Skeletal muscle satellite cell (primary cell): ENCODE data around the gene RAB40C.

Source experiments
- H3K27me3 ChIP-seq: 2 replicates; pipeline ENCODE4 v1.7.0; 2013; ENCODE audit warnings: low read length; ENCODE audit not compliant: control insufficient read depth, insufficient read depth
- H3K36me3 ChIP-seq: 2 replicates; pipeline ENCODE4 v1.7.0; 2013; ENCODE audit warnings: mild to moderate bottlenecking, control low read depth, low read length; ENCODE audit not compliant: insufficient read depth
- H3K4me1 ChIP-seq: 2 replicates; pipeline ENCODE4 v1.7.0; 2013; ENCODE audit warnings: low read length; ENCODE audit not compliant: control insufficient read depth, insufficient read depth
- H3K4me2 ChIP-seq: 2 replicates; pipeline ENCODE4 v1.7.0; 2013; ENCODE audit warnings: mild to moderate bottlenecking, low read length
- H3K4me3 ChIP-seq: 2 replicates; pipeline ENCODE4 v1.7.0; 2013; ENCODE audit warnings: low read length
- H3K9ac ChIP-seq: 2 replicates; pipeline ENCODE4 v1.7.0; 2013; ENCODE audit warnings: mild to moderate bottlenecking, low read depth, low read length, moderate library complexity
- H3K9me3 ChIP-seq: replicated peaks from 2 replicates; pipeline ENCODE4 v1.7.0; 2013; ENCODE audit warnings: mild to moderate bottlenecking, control low read depth, low read length

The RAB40C gene

DNA sequence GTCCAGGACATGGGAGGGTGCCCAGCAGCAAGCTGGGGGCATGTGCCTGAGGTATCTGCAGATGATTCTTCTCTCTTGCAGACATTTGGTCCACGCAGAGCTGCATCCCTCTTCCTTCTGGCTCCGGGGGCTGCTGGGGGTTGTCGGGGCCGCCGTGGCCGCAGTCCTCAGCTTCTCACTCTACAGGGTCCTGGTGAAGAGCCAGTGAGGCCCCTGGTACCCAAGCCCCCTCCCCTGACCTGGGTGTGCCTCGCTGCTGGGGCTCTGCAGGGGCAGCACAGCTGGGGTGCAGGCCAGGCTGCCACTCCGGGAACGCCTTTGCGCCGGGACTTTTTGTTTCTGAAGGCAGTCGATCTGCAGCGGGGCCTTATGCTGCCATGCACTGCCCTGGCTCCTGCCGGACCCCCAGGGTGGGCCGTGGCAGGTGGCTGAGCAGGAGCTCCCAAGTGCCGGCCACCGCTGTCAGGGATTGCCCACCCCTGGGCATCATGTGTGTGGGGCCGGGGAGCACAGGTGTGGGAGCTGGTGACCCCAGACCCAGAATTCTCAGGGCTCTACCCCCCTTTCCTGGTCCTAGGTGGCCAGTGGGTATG is 83.6 kb downstream of the RAB40C start:
- H3K4me1 ChIP-seq, result peaks cover 12% of the 10 kb centered on the region
- H3K36me3 ChIP-seq, result peaks cover 41% of the 10 kb centered on the region

DNA sequence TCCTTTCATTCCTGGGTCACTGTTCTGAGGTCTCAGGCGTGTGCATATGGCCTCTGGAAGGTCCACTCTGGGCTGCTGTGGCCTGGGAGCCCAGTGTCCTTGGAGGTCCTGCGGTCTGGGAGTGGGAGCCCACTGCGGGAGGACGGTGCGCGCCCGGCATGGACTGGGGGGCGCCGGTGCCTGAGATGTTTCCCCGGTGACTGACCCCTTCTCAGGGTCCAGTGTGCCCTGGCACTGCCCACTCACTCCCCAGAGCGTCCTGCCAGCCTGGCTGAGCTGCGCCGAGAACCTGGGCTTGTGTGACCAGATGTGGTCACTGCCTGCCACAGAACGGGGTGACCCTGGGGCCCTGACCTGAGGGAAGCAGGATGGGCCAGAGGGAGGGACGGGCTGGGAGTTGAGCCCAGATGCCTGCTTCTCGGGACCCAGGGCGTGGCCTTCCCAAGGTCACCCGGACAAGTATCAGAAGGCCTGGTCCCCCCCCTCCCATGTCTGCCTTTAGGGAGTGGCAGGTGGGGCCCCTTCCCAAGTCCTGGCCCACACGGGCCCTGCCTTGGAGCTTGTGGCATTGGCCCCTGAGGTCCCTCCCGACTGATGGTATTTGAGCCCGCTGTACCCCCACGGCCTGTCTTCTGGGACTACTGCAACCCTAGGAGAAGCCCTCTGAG is 84.5 kb downstream of the RAB40C start:
- Histone ChIP-seq H3K4me3 (no peak overlapping the region), H3K9me3 (no peaks in the 10 kb centered on the region), H3K27me3 (no peaks in the 10 kb centered on the region), H3K4me2 (no peak overlapping the region), H3K9ac (no peak overlapping the region), H3K36me3 (peaks cover 39% of the 10 kb centered on the region), H3K4me1 (peaks cover 6% of the 10 kb centered on the region)

More for the DNA sequence above, 83.6 kb downstream of the RAB40C start:
- Histone ChIP-seq H3K4me3 (no peak overlapping the region), H3K9ac (no peak overlapping the region), H3K4me2 (no peak overlapping the region), H3K27me3 (no peaks in the 10 kb centered on the region), H3K9me3 (no peaks in the 10 kb centered on the region)

GRCh38 chr16:674968-675883 is 85.4 kb downstream of the RAB40C start, which contains the start of gene RHBDL1:
Gene RHBDL1 (plus strand): TSS chr16:675671. CDS start chr16:675791, 120 bp downstream.
- Histone ChIP-seq H3K36me3 (peaks cover 30% of the 10 kb centered on the region), H3K4me1 (peaks cover 7% of the 10 kb centered on the region), H3K9ac (no peak within 1 kb of the TSS), H3K4me2 (peak within 1 kb of the TSS; percentile 76), H3K9me3 (no peaks in the 10 kb centered on the region), H3K4me3 (peak within 1 kb of the TSS; percentile 59), H3K27me3 (no peaks in the 10 kb centered on the region)

DNA sequence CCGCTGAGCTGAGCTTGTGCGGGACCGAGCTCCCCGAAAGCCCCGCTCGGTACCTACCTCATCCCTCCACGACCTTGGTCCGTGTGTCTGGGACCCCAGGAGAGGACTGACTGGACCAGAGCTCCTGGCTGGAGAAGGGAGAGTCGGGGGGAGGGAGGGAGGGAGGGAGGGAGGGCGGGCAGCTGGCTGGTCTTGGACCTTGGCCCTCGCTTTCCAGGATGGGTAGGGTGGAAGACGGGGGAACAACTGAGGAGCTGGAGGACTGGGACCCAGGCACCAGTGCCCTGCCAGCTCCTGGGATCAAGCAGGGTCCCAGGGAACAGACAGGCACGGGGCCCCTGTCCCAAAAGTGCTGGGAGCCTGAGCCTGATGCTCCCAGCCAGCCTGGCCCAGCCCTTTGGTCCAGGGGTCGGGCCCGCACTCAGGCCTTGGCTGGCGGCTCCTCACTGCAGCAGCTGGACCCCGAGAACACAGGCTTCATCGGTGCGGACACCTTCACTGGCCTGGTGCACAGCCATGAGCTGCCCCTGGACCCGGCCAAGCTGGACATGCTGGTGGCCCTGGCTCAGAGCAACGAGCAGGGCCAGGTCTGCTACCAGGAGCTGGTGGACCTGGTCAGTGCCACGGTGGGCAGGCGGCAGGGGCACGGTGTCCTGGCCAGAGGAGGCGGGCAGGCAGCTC is 86.2 kb downstream of the RAB40C start:
- Histone ChIP-seq H3K36me3 (peaks cover 24% of the 10 kb centered on the region), H3K4me2 (peak overlapping the region; percentile 76), H3K27me3 (no peaks in the 10 kb centered on the region), H3K9me3 (no peaks in the 10 kb centered on the region), H3K4me3 (peak overlapping the region; percentile 45), H3K4me1 (peaks cover 8% of the 10 kb centered on the region), H3K9ac (no peak overlapping the region)

DNA sequence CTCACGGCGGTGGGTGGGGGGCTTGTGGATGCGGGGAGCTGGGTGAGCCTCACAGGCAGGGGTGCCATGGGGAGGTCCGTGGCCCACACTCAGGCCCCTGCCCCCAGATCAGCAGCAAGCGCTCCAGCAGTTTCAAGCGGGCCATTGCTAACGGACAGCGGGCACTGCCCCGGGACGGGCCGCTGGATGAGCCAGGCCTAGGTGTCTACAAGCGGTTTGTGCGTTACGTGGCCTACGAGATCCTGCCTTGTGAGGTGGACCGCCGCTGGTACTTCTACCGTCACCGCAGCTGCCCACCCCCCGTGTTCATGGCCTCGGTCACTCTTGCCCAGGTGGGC is 86.7 kb downstream of the RAB40C start:
- H3K4me2 ChIP-seq, result no peak overlapping the region
- peaks cover 13% of the 10 kb centered on the region for H3K4me1 ChIP-seq
- H3K27me3 ChIP-seq, result no peaks in the 10 kb centered on the region
- H3K36me3 ChIP-seq, result peaks cover 24% of the 10 kb centered on the region
- H3K9me3 ChIP-seq, result no peaks in the 10 kb centered on the region
- no peak overlapping the region for H3K4me3 ChIP-seq
- H3K9ac ChIP-seq, result no peak overlapping the region

DNA sequence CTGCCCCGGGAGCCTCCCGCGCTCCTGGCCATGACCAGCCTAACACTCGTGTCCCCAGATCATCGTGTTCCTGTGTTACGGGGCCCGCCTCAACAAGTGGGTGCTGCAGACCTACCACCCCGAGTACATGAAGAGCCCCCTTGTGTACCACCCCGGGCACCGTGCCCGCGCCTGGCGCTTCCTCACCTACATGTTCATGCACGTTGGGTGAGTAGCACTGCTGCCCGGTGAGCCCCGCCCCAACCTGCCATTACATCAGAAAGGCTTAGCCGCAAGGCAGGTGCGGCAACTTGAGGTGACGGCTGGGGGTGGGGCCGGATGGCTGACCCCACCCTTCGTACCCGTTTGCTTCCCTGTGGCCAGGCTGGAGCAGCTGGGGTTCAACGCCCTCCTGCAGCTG is 87.0 kb downstream of the RAB40C start:
- no peak overlapping the region for H3K4me3 ChIP-seq
- H3K4me2 ChIP-seq, result no peak overlapping the region
- no peaks in the 10 kb centered on the region for H3K9me3 ChIP-seq
- peaks cover 16% of the 10 kb centered on the region for H3K4me1 ChIP-seq
- no peak overlapping the region for H3K9ac ChIP-seq
- no peaks in the 10 kb centered on the region for H3K27me3 ChIP-seq
- H3K36me3 ChIP-seq, result peaks cover 28% of the 10 kb centered on the region

GRCh38 chr16:677316-678190 is 87.7 kb downstream of the RAB40C start:
- H3K9me3 ChIP-seq, result no peaks in the 10 kb centered on the region
- no peak overlapping the region for H3K9ac ChIP-seq
- no peak overlapping the region for H3K4me2 ChIP-seq
- H3K4me3 ChIP-seq, result no peak overlapping the region
- H3K27me3 ChIP-seq, result no peaks in the 10 kb centered on the region
- peaks cover 23% of the 10 kb centered on the region for H3K4me1 ChIP-seq
- peaks cover 28% of the 10 kb centered on the region for H3K36me3 ChIP-seq

GRCh38 chr16:678209-678857 is 88.5 kb downstream of the RAB40C start:
- H3K27me3 ChIP-seq, result no peaks in the 10 kb centered on the region
- no peak overlapping the region for H3K4me3 ChIP-seq
- H3K36me3 ChIP-seq, result peaks cover 28% of the 10 kb centered on the region
- H3K9me3 ChIP-seq, result no peaks in the 10 kb centered on the region
- H3K4me1 ChIP-seq, result peaks cover 30% of the 10 kb centered on the region
- no peak overlapping the region for H3K9ac ChIP-seq
- H3K4me2 ChIP-seq, result no peak overlapping the region
